Uterine smooth muscle cell (primary cell): ENCODE data around the gene PDCD6IP. TPM values are rescaled to one million over a fixed set of nuclear protein-coding genes. Genes with fewer than 3 reads are reported as not detected.

Experiments
- total RNA-seq: library from RNA; depleted of rRNA; stranded (reverse); fragments of >200 nt; gene quantifications from 2 replicates; pipeline ENCODE4 v1.2.3, GENCODE V29; 2014

Gene PDCD6IP, protein sequence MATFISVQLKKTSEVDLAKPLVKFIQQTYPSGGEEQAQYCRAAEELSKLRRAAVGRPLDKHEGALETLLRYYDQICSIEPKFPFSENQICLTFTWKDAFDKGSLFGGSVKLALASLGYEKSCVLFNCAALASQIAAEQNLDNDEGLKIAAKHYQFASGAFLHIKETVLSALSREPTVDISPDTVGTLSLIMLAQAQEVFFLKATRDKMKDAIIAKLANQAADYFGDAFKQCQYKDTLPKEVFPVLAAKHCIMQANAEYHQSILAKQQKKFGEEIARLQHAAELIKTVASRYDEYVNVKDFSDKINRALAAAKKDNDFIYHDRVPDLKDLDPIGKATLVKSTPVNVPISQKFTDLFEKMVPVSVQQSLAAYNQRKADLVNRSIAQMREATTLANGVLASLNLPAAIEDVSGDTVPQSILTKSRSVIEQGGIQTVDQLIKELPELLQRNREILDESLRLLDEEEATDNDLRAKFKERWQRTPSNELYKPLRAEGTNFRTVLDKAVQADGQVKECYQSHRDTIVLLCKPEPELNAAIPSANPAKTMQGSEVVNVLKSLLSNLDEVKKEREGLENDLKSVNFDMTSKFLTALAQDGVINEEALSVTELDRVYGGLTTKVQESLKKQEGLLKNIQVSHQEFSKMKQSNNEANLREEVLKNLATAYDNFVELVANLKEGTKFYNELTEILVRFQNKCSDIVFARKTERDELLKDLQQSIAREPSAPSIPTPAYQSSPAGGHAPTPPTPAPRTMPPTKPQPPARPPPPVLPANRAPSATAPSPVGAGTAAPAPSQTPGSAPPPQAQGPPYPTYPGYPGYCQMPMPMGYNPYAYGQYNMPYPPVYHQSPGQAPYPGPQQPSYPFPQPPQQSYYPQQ
- 158 and 284 TPM in 2 replicates for total RNA-seq

DNA sequence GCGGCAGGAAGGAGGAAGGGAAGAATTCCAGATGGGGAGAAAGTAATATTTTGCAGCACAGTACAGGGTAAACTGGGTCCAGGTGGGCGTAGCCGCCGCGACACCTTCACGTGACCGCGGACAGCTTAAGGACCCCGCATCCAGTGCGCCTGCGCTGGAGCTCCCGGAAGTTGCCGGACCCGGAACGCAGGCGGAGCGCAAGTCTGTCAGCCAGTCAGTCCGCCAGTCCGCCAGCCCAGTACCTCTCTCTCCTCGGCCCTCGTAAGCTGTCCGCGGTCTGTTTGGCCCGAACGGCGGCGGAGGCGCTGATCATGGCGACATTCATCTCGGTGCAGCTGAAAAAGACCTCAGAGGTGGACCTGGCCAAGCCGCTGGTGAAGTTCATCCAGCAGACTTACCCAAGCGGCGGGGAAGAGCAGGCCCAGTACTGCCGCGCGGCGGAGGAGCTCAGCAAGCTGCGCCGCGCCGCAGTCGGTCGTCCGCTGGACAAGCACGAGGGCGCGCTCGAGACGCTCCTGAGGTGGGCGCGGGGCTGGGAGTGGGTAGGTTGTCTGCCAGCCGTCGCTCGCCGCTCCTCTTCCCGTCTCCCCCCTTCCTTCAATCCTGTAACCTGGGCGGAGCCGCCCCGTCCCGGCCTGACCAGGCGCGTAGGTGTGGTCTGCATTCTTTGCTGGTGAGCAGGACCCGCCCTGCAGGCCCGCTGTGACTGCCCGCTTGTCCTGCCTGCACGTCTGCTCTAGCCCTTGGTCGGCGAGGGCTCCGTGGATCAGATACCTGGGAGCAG, at the start of gene PDCD6IP:
TSS of gene PDCD6IP (plus strand) at position 213 of the 784 bp plus-strand sequence. CDS start at position 312, 99 bp downstream.

Other genes with a start within 250 kb of the PDCD6IP start
- 48.2 and 62.0 TPM in 2 replicates for gene CLASP2, start 80.4 kb upstream of the PDCD6IP start, total RNA-seq